A673 (cell line): ENCODE measurements around the gene TAGLN2.

Experiments
- CTCF ChIP-seq: fragments of 300-800, 200-600 bp; sonication (generic); conservative IDR thresholded peaks from 2 replicates; pipeline ENCODE4 v1.5.1; 2017; ENCODE audit warnings: low read depth, mild to moderate bottlenecking, antibody characterized with exemption, low read length, moderate library complexity, mixed read lengths
- EZH2 ChIP-seq: fragments of 200-600 bp; sonication (generic); IDR thresholded peaks from 2 replicates; pipeline ENCODE4 v1.6.1; 2017; ENCODE audit warnings: borderline replicate concordance, low read depth, mild to moderate bottlenecking, mixed read lengths, antibody characterized with exemption, low read length; ENCODE audit not compliant: poor library complexity, severe bottlenecking

- TF ChIP-seq CTCF, result no peak
- TF ChIP-seq EZH2, result no peak
Observed at GRCh38 chr1:159920202-159920601, 5.1 kb downstream of the TAGLN2 start.
